HG03103 (cell line): ENCODE results near the gene LCE1F.

ENCODE experiments used
- ATAC-seq: cut with Tn5 transposase; IDR thresholded peaks from one replicate; pipeline ENCODE4 v1.9.1; 2021; ENCODE audit warnings: low read depth; ENCODE audit not compliant: unreplicated experiment

Gene LCE1F

DNA sequence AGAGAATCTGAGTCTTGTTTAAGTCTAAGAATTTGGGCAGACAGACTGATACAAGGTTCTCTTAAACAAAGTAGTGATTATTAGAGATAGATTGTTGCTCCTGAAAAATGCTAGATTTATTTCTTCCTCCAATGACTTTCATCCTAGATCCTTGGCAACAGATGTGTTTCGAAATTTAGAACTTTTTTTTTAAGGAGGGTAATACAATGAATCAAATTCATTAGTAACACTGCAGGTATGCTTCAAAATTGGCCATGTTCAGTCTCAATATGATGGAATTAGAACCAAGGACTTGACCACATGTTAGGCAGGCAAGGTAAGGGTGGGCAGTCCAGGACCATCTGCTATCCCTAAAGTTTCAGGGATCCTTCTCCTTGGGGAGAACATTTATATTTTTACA, 4.5 kb upstream of the LCE1F start:
- no peak for ATAC-seq

DNA sequence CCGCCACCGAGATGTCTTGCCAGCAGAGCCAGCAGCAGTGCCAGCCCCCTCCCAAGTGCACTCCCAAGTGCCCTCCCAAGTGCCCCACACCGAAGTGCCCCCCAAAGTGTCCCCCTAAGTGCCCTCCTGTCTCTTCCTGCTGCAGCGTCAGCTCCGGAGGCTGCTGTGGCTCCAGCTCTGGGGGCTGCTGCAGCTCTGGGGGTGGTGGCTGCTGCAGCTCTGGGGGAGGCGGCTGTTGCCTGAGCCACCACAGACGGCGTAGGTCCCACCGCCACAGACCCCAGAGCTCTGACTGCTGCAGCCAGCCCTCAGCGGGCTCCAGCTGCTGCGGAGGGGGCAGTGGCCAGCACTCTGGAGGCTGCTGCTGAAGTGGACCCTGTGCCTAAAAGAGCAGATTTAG, 1.4 kb downstream of the LCE1F start:
- no peak for ATAC-seq

DNA sequence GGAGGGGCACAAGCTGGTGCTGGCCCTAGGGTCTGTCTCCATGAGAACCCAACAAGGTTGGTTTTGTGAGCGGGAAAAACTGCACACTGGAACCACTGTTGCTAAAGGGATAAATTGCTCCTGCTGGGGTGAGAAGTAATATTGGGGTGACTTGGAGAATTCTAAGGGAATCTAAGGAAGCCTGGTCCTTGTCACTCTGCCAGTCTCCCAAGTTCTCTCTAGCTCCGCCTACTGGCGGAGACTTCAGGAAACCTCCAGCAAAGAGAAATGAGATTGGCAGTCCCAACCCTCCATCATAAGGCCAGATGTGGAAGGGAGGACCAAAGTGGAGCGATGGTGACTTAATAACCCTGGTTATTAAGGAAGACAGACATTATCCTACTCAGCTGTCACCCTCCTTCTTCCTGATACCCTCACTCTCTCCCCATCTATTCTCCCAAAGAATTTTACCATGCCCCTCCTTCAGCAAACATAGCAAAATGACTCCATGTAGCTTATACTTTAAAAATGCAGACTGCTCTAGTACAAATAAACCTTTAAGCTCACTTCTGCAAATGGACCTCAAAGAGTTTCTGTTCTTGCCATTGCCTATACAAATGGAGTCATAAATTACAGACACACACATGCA, 2.7 kb downstream of the LCE1F start:
- ATAC-seq, result no peak

DNA sequence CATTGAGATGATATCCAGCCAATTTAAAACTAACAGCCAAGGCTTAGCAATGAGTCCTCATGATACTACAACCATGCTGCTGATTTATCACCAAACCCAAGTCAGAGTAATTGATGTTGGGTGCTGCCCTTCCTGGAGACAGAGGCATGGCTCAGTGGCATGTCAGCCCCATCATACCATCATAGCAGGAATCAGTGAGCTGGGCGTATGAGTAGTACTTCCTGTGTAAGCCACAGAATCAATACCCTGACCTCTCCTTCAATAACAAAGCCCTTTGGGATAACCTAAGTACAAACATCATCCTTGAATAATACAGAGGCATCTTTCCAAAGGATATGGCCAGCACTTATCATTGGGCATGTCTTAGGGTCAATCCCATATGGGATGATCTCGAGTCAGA, 8.2 kb downstream of the LCE1F start:
- no peak for ATAC-seq

DNA sequence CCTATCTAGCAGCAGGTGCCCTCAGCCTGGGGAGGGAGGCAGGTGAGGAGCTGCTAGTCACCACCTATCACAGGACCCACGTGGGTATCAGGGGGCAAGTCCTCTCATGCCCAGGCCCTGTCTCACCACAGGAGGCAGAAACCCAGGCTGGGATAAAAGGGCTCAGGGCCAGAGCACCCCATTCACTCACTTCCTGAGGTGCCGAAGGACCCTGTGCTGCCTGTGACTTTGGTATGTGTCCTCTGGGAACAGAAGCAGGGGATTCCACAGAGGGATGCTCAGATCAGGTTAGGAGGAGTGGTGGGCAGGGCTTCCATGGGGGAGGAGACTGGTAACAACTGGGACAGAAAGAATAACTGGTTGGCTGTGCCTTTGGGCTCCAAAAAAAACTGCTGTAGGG, 11.1 kb downstream of the LCE1F start, which contains the start of gene LCE1E:
Gene LCE1E, plus strand, starts transcription at position 181 of the 400 bp plus-strand sequence. CDS start 1,043 bp downstream, outside the sequence.
- ATAC-seq, result no peak

DNA sequence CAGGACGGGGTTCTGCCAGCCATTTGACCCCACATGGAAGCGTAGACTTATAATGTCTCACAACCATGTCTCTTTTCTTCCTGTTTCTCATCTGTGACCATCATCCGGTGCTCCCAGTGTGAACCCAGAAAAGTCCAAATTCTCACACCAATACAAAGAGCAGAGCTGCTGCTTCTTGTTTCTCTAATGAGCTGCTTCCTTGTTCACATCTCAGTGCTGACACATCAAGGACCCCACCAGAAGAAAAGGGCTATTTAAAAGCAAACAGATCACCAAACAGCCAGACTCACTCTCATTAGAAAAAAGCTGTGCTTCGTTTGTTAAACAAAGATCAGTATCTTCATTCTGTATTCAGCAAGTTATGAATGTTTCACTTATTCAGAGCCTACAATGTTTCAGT, 20.7 kb downstream of the LCE1F start:
- no peak for ATAC-seq

DNA sequence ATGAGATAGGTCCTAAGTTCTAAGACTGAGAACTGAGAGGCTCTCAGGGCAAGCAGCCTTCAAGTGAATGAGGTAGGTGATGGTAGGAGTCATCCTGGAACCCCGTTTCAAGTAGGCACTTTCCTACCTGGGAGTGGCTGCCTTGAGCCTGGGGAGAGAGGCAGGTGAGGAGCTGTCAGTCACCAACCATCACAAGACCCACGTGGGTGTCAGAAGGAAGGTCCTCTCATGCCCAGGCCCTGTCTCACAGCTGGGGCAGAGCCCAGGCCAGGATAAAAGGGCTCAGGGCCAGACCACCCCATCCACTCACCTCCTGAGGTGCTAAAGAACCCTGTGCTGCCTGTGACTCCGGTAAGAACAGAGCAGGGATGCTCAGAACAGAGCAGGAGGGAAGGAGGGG, 21.5 kb downstream of the LCE1F start, which contains the start of gene LCE1D:
Gene LCE1D, plus strand, starts transcription at position 301 of the 400 bp plus-strand sequence. CDS start 1,074 bp downstream, outside the sequence.
- ATAC-seq, result no peak

DNA sequence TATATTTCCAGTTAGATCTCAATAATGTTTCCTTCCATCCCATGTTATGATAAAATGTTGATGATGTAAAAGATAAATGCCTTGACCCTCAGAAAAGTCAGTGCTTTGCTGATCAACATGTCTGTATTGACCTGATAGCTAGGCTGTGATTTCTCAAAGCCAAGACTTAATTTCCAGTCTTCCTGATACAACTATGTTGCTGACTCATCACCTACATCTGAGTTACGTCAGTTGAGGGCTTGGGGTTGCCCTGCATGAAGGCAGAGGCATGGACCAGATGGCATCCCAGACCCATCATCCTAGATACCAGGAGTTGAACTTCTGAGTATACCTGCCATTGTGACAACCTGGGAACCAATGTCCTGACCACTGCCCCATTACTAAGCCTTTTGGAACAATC, 26.4 kb downstream of the LCE1F start:
- ATAC-seq, result no peak

DNA sequence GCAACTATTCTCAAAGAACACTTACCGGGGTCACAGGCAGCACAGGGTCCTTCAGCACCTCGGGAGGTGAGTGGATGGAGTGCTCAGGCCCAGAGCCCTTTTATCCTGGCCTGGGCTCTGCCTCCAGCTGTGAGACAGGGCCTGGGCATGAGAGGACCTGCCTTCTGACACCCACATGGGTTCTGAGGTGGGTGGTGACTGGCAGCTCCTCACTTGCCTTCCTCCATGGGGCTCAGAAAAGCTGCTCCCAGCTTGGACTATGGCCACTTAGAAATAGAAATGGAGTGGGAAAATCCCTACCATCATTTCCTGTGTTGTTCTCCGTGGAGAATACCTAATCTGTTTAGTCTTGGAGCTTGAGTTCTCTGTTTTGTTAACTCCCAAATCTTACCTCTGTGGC, 31.6 kb downstream of the LCE1F start, which contains the start of gene LCE1C:
Gene LCE1C, minus strand, starts transcription at position 76 of the 400 bp plus-strand sequence. CDS start 1,173 bp downstream, outside the sequence.
- no peak for ATAC-seq

DNA sequence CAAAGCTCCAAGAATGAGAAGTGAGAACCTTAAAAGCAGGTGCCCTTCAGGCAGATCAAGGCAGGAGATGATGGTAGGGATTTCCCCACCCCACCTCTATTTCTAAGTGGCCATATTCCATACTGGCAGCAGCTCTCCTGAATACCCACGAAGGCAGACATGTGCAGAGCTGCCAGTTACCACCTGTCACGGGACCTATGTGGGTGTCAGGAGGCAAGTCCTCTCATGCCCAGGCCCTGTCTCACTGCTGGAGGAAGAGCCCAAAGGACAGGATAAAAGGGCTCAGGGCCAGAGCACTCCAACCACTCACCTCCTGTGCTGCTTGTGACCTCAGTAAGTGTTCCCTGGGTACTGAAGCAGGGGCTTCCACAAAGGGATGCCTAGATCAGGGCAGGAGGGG, 36.1 kb downstream of the LCE1F start:
- no peak for ATAC-seq

DNA sequence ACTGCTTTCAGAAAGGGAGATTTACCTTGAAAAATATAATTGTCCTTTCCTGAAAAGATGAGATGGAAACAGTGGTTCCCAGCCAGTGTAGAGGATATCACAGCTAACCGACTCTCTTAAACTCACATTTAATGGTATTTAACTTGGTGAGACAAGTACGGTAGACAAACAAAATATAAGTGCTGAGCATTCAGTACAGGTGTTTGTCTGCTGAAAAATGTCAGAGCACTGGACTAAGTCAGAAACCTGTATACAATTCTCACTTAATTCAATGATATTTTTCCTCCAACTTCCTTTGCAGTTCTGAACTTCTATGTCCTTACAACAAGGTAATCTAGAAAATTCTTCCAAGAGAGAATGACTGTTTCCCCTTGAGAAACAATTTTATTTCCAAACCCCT, 36.7 kb downstream of the LCE1F start, which contains the start of gene LCE1B:
Gene LCE1B, plus strand, starts transcription at position 301 of the 400 bp plus-strand sequence. CDS start 476 bp downstream, outside the sequence.
- ATAC-seq, result no peak

DNA sequence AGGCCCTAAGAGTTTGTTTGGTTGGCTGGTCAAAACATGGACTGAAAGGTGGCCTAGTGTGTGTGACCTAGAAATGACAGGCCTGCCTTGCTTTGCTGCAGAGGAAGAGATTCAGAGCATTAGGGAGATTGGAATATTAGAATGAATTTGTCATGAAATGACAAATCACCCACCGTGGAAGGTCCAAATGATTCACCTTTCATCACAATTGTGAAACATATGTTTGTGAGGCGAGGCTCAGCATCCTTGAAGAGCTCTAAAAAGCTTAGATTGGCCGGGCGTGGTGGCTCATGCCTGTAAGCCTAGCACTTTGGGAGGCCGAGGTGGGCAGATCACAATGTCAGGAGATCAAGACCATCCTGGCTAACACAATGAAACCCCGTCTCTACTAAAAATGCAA, 42.4 kb downstream of the LCE1F start:
- no peak for ATAC-seq

DNA sequence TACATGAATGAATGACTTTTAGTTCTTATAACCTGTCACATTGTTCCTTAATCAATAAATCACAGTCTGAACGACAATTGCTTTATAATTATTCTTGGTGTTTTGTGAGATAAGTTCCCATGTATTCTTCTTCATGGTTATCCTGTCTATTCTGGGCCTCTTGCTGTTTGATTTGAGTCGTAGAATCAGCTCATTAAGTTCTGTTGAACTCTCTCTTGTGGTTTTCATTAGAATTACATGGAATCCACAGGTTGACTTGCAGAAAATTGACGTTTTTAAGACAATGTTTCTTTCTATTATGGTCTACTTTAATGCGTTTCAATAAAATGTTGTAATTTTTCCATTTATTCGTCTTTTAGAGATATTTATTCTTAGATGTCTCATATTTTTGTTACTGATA, 48.4 kb downstream of the LCE1F start:
- no peak for ATAC-seq

DNA sequence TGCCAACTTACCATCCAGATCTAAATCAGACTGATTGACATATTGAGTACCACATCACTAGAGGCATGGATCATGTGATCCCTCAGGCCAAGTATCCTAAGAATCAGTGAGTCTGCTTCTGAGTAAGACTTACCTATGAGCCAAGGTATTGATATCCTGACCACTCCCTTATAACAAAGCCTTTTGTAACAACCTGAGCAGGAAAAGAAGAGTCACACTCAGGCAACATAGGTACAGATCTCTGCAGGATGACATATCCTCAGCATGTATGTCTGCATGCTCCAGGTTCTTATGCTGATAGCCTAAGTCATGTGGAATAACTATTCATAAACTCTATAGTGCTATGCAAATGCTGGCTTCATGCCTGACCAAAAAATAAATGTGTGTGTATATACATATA, 50.0 kb downstream of the LCE1F start:
- ATAC-seq, result no peak
